K562 (cell line): ENCODE measurements around the gene FAHD2A. TPM values are rescaled to one million over a fixed set of nuclear protein-coding genes. Genes with fewer than 3 reads are reported as not detected.

Experiments
- BRD9 ChIP-seq: fragments of 450-650 bp; IDR thresholded peaks from 2 replicates; pipeline ENCODE4 v1.6.1; 2018; ENCODE audit warnings: low read depth; ENCODE audit not compliant: partially characterized antibody
- CREM ChIP-seq: IDR thresholded peaks from 2 replicates; pipeline ENCODE4 v1.6.1; 2014; ENCODE audit warnings: antibody characterized with exemption, low read depth
- ESRRA ChIP-seq: fragments of 450-650 bp; IDR thresholded peaks from 2 replicates; pipeline ENCODE4 v1.6.1; 2014; ENCODE audit warnings: low read depth, mild to moderate bottlenecking, moderate library complexity, borderline replicate concordance
- ETV6 ChIP-seq, 3 experiments: fragments of 150-350 bp in 1 of 3; sonication (generic) in 1 of 3; formaldehyde crosslinking in 1 of 3; IDR thresholded peaks; 2 replicates each; pipeline versions ENCODE4 v1.6.1 to v1.8.0; 2014 to 2022; ENCODE audit warnings: borderline replicate concordance in 2 of 3, low read depth in 2 of 3, antibody characterized with exemption in 1 of 3, low read length in 1 of 3, mild to moderate bottlenecking in 1 of 3, missing genetic modification reagents in 1 of 3
- KHSRP ChIP-seq: fragments of 450-650 bp; IDR thresholded peaks from 2 replicates; pipeline ENCODE4 v1.6.1; 2017
- NONO ChIP-seq, 2 experiments: fragments of 200-400 bp in 1 of 2; fragments of 450-650 bp in 1 of 2; formaldehyde crosslinking in 1 of 2; IDR thresholded peaks; 2 replicates each; pipeline ENCODE4 v1.6.1; 2017; ENCODE audit warnings: low read depth in 2 of 2, mild to moderate bottlenecking in 2 of 2, moderate library complexity in 2 of 2, low read length in 1 of 2
- NR2C1 ChIP-seq, 2 experiments: fragments of 450-650 bp; IDR thresholded peaks; 2 replicates each; pipeline ENCODE4 v1.6.1; 2017; ENCODE audit warnings: mild to moderate bottlenecking in 2 of 2, antibody characterized with exemption in 1 of 2, inconsistent platforms in 1 of 2, missing compliant biosample characterization in 1 of 2, missing genetic modification characterization in 1 of 2
- SOX6 ChIP-seq: fragments of 450-650 bp; IDR thresholded peaks from 2 replicates; pipeline ENCODE4 v1.6.1; 2014; ENCODE audit warnings: mild to moderate bottlenecking
- SREBF2 ChIP-seq: sonication (generic); formaldehyde crosslinking; IDR thresholded peaks from 2 replicates; pipeline ENCODE4 v1.4.0; 2020; ENCODE audit warnings: mild to moderate bottlenecking, missing genetic modification reagents
- SUPT5H ChIP-seq: fragments of 450-650 bp; IDR thresholded peaks from 2 replicates; pipeline ENCODE4 v1.6.1; 2016
- TCF3 ChIP-seq: sonication (generic); formaldehyde crosslinking; IDR thresholded peaks from 2 replicates; pipeline ENCODE4 v1.4.0; 2020; ENCODE audit warnings: mild to moderate bottlenecking, missing genetic modification reagents
- ZFX ChIP-seq: sonication (generic); formaldehyde crosslinking; IDR thresholded peaks from 2 replicates; pipeline ENCODE4 v1.8.0; 2022; ENCODE audit warnings: mild to moderate bottlenecking, missing genetic modification reagents, moderate library complexity
- ZKSCAN8 ChIP-seq: fragments of 200-800 bp; sonication (Bioruptor generic); IDR thresholded peaks from 2 replicates; pipeline ENCODE4 v1.6.1; 2016; ENCODE audit warnings: missing genetic modification characterization, missing compliant biosample characterization
- polyA plus RNA-seq, 8 experiments: library from polyadenylated mRNA; depleted of rRNA in 4 of 8; stranded (reverse) in 5 of 8; unstranded in 3 of 8; fragments of >200 nt; fragmentation: Nextera tagmentation in 2 of 8; fragmentation: Illumina TruSeq in 1 of 8; extraction: Ambion mirVana in 2 of 8; extraction: Trizol in 1 of 8; gene quantifications; 2 replicates each; pipeline versions ENCODE4 v1.2.1 to v1.2.3, GENCODE V29; 2011 to 2014; ENCODE audit warnings: inconsistent platforms in 1 of 8, missing spikeins in 1 of 8
- total RNA-seq, 7 experiments: library from RNA; depleted of rRNA in 6 of 7; stranded (reverse); fragments of >200 nt in 6 of 7; fragmentation: Illumina TruSeq in 2 of 7; extraction: Trizol in 2 of 7; gene quantifications; 2 replicates each; pipeline versions ENCODE4 v1.2.1 to v1.2.3, GENCODE V29; 2011 to 2021; ENCODE audit warnings: low replicate concordance in 1 of 7
- TF ChIP-seq, protein P1 (sequence below): fragments of 450-650 bp; formaldehyde crosslinking; IDR thresholded peaks from 2 replicates; pipeline ENCODE4 v1.4.0; 2022; ENCODE audit warnings: missing genetic modification characterization
- TF ChIP-seq, protein P2 (sequence below): sonication (generic); formaldehyde crosslinking; IDR thresholded peaks from 2 replicates; pipeline ENCODE4 v1.8.0; 2022; ENCODE audit warnings: mild to moderate bottlenecking, missing genetic modification reagents
- TF ChIP-seq, protein P3 (sequence below): fragments of 200-400 bp; formaldehyde crosslinking; IDR thresholded peaks from 2 replicates; pipeline ENCODE4 v1.6.1; 2017; ENCODE audit warnings: mild to moderate bottlenecking, low read depth, low read length, moderate library complexity
- TF ChIP-seq, protein P4 (sequence below): sonication (generic); formaldehyde crosslinking; IDR thresholded peaks from 2 replicates; pipeline ENCODE4 v1.8.1; 2023; ENCODE audit warnings: mild to moderate bottlenecking, missing genetic modification reagents, moderate library complexity

Gene FAHD2A
- total and polyA plus RNA-seq, 9 of the 15 experiments (the other 6 are each of a cell fraction or from before 2014, with no cell fraction given), result 13.8 to 41.0 (median 30.4) TPM

DNA sequence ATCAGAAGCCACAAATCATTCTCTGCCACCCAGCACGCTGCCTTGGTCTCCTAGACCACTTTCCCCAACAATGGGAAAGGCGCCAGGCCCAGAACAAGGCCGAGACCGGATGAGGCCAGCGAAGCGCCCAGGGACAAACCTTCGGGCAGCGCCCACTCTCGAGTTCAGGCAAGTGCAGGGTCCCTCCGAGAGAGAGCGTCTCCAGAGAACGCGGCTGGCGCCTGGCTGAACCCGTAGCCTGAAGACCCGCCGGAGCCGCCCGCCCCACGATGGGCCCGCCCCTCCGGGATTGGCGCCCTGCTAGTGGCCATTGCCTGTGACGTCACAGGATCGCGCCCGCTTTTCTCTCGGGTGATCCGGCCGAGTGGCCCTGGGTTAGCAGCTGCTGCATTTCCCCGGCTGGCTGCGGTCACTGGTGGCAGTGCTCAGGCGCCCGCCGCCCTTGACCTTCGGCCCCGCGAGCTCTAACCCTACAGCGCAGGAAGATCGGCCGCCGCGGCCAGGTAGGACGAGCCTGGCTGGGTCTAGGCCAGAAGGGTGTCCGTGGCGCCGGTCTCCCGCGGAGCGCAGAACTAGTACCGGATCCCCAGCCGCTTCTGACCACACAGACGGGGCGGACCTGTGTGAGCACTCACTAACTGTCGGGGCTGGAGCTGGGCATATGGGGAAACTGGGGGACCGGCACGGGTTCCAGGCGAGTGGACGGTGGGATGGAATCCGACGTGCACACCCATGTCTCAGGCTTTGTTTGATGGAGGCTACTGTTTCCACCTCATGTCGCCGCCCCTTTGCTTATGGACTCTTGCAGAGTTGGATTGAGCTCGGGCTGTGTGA, at the start of gene FAHD2A (continued):
- TF ChIP-seq, protein P1, sequence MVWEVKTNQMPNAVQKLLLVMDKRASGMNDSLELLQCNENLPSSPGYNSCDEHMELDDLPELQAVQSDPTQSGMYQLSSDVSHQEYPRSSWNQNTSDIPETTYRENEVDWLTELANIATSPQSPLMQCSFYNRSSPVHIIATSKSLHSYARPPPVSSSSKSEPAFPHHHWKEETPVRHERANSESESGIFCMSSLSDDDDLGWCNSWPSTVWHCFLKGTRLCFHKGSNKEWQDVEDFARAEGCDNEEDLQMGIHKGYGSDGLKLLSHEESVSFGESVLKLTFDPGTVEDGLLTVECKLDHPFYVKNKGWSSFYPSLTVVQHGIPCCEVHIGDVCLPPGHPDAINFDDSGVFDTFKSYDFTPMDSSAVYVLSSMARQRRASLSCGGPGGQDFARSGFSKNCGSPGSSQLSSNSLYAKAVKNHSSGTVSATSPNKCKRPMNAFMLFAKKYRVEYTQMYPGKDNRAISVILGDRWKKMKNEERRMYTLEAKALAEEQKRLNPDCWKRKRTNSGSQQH (CRISPR knock-in tag), result no peak
- TF ChIP-seq SREBF2 (CRISPR knock-in tag), result no peak
- peak; percentile 88; the same call in 1 of the 2 replicates for TF ChIP-seq ESRRA
- no peak for TF ChIP-seq ETV6 (IDR thresholded peaks at IDR 0.05; ENCODE audit: borderline replicate concordance in 1 of 2, low read depth in 2 of 2, low read length in 1 of 2)
- TF ChIP-seq ETV6 (CRISPR knock-in tag; IDR thresholded peaks at IDR 0.05; ENCODE audit: borderline replicate concordance), result no peak
- TF ChIP-seq, protein P2, sequence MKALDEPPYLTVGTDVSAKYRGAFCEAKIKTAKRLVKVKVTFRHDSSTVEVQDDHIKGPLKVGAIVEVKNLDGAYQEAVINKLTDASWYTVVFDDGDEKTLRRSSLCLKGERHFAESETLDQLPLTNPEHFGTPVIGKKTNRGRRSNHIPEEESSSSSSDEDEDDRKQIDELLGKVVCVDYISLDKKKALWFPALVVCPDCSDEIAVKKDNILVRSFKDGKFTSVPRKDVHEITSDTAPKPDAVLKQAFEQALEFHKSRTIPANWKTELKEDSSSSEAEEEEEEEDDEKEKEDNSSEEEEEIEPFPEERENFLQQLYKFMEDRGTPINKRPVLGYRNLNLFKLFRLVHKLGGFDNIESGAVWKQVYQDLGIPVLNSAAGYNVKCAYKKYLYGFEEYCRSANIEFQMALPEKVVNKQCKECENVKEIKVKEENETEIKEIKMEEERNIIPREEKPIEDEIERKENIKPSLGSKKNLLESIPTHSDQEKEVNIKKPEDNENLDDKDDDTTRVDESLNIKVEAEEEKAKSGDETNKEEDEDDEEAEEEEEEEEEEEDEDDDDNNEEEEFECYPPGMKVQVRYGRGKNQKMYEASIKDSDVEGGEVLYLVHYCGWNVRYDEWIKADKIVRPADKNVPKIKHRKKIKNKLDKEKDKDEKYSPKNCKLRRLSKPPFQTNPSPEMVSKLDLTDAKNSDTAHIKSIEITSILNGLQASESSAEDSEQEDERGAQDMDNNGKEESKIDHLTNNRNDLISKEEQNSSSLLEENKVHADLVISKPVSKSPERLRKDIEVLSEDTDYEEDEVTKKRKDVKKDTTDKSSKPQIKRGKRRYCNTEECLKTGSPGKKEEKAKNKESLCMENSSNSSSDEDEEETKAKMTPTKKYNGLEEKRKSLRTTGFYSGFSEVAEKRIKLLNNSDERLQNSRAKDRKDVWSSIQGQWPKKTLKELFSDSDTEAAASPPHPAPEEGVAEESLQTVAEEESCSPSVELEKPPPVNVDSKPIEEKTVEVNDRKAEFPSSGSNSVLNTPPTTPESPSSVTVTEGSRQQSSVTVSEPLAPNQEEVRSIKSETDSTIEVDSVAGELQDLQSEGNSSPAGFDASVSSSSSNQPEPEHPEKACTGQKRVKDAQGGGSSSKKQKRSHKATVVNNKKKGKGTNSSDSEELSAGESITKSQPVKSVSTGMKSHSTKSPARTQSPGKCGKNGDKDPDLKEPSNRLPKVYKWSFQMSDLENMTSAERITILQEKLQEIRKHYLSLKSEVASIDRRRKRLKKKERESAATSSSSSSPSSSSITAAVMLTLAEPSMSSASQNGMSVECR (CRISPR knock-in tag), result peak; percentile 53
- 0 out of 2 replicates have a peak, but pooled peaks have one; percentile 9 for TF ChIP-seq SOX6
- TF ChIP-seq, protein P3, sequence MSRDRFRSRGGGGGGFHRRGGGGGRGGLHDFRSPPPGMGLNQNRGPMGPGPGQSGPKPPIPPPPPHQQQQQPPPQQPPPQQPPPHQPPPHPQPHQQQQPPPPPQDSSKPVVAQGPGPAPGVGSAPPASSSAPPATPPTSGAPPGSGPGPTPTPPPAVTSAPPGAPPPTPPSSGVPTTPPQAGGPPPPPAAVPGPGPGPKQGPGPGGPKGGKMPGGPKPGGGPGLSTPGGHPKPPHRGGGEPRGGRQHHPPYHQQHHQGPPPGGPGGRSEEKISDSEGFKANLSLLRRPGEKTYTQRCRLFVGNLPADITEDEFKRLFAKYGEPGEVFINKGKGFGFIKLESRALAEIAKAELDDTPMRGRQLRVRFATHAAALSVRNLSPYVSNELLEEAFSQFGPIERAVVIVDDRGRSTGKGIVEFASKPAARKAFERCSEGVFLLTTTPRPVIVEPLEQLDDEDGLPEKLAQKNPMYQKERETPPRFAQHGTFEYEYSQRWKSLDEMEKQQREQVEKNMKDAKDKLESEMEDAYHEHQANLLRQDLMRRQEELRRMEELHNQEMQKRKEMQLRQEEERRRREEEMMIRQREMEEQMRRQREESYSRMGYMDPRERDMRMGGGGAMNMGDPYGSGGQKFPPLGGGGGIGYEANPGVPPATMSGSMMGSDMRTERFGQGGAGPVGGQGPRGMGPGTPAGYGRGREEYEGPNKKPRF, result no peak
- peak; percentile 99 for TF ChIP-seq CREM
- no peak for TF ChIP-seq ZKSCAN8
- TF ChIP-seq NONO (IDR thresholded peaks at IDR 0.05; ENCODE audit: low read depth in 2 of 2, low read length in 1 of 2), result peak in 1 of 2 experiments; percentile 44; a peak in 1 of 4 replicates
- TF ChIP-seq, protein P4, sequence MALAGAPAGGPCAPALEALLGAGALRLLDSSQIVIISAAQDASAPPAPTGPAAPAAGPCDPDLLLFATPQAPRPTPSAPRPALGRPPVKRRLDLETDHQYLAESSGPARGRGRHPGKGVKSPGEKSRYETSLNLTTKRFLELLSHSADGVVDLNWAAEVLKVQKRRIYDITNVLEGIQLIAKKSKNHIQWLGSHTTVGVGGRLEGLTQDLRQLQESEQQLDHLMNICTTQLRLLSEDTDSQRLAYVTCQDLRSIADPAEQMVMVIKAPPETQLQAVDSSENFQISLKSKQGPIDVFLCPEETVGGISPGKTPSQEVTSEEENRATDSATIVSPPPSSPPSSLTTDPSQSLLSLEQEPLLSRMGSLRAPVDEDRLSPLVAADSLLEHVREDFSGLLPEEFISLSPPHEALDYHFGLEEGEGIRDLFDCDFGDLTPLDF (CRISPR knock-in tag), result peak; percentile 55; the same call in 1 of the 2 replicates
- TF ChIP-seq NR2C1 (IDR thresholded peaks at IDR 0.05), result peak; percentile 45; the same call in 1 of the 2 replicates
- TF ChIP-seq NR2C1 (tag; IDR thresholded peaks at IDR 0.05), result peak; percentile 47; the same call in 1 of the 2 replicates
- peak; percentile 43 for TF ChIP-seq BRD9
- TF ChIP-seq KHSRP, result peak; percentile 91
- peak; percentile 88 for TF ChIP-seq ZFX (CRISPR knock-in tag)
- TF ChIP-seq SUPT5H, result peak; percentile 92
- 0 out of 2 replicates have a peak, but pooled peaks have one; percentile 12 for TF ChIP-seq TCF3 (CRISPR knock-in tag)
